COLO829 (cell line): ENCODE data around the gene PTGDR.

Experiments
- DNase-seq: peaks from one replicate; pipeline ENCODE4 v3.0.0; 2012; ENCODE audit warnings: low spot score

The PTGDR gene

GRCh38 chr14:52267501-52268278 lies at the start of gene PTGDR:
Gene PTGDR, plus strand, starts transcription at chr14:52267698. Its CDS starts 117 bp downstream, at chr14:52267815.
- DNase-seq = no peak

GRCh38 chr14:52219488-52220084 lies 47.9 kb upstream of the PTGDR start:
- no peak for DNase-seq

GRCh38 chr14:52220924-52221811 lies 46.3 kb upstream of the PTGDR start:
- no peak for DNase-seq

- no peak for DNase-seq
Observed at GRCh38 chr14:52222901-52223300, 44.6 kb upstream of the PTGDR start.

- no peak for DNase-seq
Observed at GRCh38 chr14:52227619-52228222, 39.8 kb upstream of the PTGDR start.

- DNase-seq = no peak
Observed at GRCh38 chr14:52233693-52234092, 33.8 kb upstream of the PTGDR start.

GRCh38 chr14:52235434-52235833 lies 32.1 kb upstream of the PTGDR start:
- no peak for DNase-seq

- no peak for DNase-seq
Observed at GRCh38 chr14:52235866-52236510, 31.5 kb upstream of the PTGDR start.

GRCh38 chr14:52238682-52239081 lies 28.8 kb upstream of the PTGDR start:
- no peak for DNase-seq

- no peak for DNase-seq
Observed at GRCh38 chr14:52240623-52241022, 26.9 kb upstream of the PTGDR start.

- no peak for DNase-seq
Observed at GRCh38 chr14:52241087-52241793, 26.3 kb upstream of the PTGDR start.

- DNase-seq = no peak
Observed at GRCh38 chr14:52244328-52244727, 23.2 kb upstream of the PTGDR start.

GRCh38 chr14:52244997-52245396 lies 22.5 kb upstream of the PTGDR start:
- no peak for DNase-seq

- DNase-seq = no peak
Observed at GRCh38 chr14:52248057-52248456, 19.4 kb upstream of the PTGDR start.

GRCh38 chr14:52251724-52252123 lies 15.8 kb upstream of the PTGDR start:
- no peak for DNase-seq

- DNase-seq = no peak
Observed at GRCh38 chr14:52253503-52253902, 14.0 kb upstream of the PTGDR start.

GRCh38 chr14:52254086-52254485 lies 13.4 kb upstream of the PTGDR start:
- no peak for DNase-seq

GRCh38 chr14:52258783-52259182 lies 8.7 kb upstream of the PTGDR start:
- DNase-seq = no peak

GRCh38 chr14:52259434-52259833 lies 8.1 kb upstream of the PTGDR start:
- DNase-seq = no peak

- DNase-seq = no peak
Observed at GRCh38 chr14:52262600-52262999, 4.9 kb upstream of the PTGDR start.

- DNase-seq = no peak
Observed at GRCh38 chr14:52263190-52263589, 4.3 kb upstream of the PTGDR start.
